Tibial artery (tissue), 4 donors: ENCODE results near the gene C1orf198.

ENCODE experiments used
- DNase-seq, 2 donors: peaks; one replicate each; pipeline ENCODE4 v3.0.0-alpha.2; 2019
- H3K27ac ChIP-seq, 2 donors: fragments of 200-600 bp; sonication (generic) in 1 of 2; 1 replicate in 1 of 2; 2 replicates in 1 of 2; pipeline ENCODE4 v1.5.1; 2018 to 2019; ENCODE audit warnings: mild to moderate bottlenecking in 1 of 2
- H3K27me3 ChIP-seq, 2 donors: fragments of 200-600 bp; sonication (generic) in 1 of 2; one replicate each; pipeline versions ENCODE4 v1.5.1 to v1.6.0; 2016 to 2019
- H3K36me3 ChIP-seq, 3 donors: fragments of 200-600 bp; sonication (generic) in 2 of 3; one replicate each; pipeline ENCODE4 v1.5.1; 2016 to 2019; ENCODE audit warnings: mild to moderate bottlenecking in 2 of 3
- H3K4me1 ChIP-seq, 4 donors: fragments of 200-600 bp; sonication (generic) in 2 of 4; 1 replicate in 3 of 4; 2 replicates in 1 of 4; pipeline ENCODE4 v1.5.1; 2016 to 2019
- H3K4me3 ChIP-seq, 2 donors: fragments of 200-600 bp; sonication (generic) in 1 of 2; 1 replicate in 1 of 2; 2 replicates in 1 of 2; pipeline ENCODE4 v1.5.1; 2018 to 2019; ENCODE audit warnings: mild to moderate bottlenecking in 2 of 2
- H3K9me3 ChIP-seq, 3 donors: fragments of 200-600 bp; sonication (generic) in 1 of 3; one replicate each; pipeline ENCODE4 v1.5.1; 2016 to 2019
- intact Hi-C: fragments of 100-400 bp; cut with DNase I; formaldehyde crosslinking; loops from one replicate; pipeline ENCODE4 v1.15.0; 2023; ENCODE audit warnings: low total_unique reads
- TF ChIP-seq, protein P1 (sequence below), 2 experiments: fragments of 200-600 bp in 1 of 2; fragments of 450-650 bp in 1 of 2; IDR thresholded peaks; one replicate each; pipeline ENCODE4 v1.5.1; 2017 to 2019; ENCODE audit warnings: antibody characterized with exemption in 2 of 2, mild to moderate bottlenecking in 1 of 2, moderate library complexity in 1 of 2

C1orf198 gene

DNA sequence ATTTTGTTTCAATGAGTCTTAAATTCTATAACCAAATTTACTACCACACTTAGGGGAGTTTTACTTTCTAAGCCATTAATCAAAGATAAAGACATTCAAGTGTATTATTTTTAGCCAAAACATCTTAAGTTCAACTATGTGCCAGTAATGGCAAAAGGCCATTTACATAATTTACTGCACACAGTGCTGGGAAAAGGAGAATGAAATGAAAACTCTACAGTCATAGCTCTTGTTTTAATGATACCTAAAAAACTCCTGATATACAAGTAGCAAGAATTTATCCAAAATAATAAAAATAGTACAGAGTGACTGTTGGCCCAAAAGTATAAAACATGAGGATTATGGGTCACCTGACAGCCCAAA is 42.4 kb upstream of the C1orf198 start:
- TF ChIP-seq, protein P1, sequence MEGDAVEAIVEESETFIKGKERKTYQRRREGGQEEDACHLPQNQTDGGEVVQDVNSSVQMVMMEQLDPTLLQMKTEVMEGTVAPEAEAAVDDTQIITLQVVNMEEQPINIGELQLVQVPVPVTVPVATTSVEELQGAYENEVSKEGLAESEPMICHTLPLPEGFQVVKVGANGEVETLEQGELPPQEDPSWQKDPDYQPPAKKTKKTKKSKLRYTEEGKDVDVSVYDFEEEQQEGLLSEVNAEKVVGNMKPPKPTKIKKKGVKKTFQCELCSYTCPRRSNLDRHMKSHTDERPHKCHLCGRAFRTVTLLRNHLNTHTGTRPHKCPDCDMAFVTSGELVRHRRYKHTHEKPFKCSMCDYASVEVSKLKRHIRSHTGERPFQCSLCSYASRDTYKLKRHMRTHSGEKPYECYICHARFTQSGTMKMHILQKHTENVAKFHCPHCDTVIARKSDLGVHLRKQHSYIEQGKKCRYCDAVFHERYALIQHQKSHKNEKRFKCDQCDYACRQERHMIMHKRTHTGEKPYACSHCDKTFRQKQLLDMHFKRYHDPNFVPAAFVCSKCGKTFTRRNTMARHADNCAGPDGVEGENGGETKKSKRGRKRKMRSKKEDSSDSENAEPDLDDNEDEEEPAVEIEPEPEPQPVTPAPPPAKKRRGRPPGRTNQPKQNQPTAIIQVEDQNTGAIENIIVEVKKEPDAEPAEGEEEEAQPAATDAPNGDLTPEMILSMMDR (IDR thresholded peaks at IDR 0.05), result no peak
- Histone ChIP-seq H3K36me3 (peaks cover 0 to 17% (median 7%) of the 10 kb centered on the region in 3 donors), H3K9me3 (no peaks in the 10 kb centered on the region), H3K27me3 (no peaks in the 10 kb centered on the region), H3K4me3 (no peak overlapping the region), H3K4me1 (peaks cover 0 to 39% (median 27%) of the 10 kb centered on the region in 4 donors), H3K27ac (peak overlapping the region; percentile 54 to 59)
- DNase-seq, result no peak
- intact Hi-C loops, result loop anchor here (5.0 kb wide), 1 partner anchor 33 kb away; no protein-coding TSS in a partner anchor

DNA sequence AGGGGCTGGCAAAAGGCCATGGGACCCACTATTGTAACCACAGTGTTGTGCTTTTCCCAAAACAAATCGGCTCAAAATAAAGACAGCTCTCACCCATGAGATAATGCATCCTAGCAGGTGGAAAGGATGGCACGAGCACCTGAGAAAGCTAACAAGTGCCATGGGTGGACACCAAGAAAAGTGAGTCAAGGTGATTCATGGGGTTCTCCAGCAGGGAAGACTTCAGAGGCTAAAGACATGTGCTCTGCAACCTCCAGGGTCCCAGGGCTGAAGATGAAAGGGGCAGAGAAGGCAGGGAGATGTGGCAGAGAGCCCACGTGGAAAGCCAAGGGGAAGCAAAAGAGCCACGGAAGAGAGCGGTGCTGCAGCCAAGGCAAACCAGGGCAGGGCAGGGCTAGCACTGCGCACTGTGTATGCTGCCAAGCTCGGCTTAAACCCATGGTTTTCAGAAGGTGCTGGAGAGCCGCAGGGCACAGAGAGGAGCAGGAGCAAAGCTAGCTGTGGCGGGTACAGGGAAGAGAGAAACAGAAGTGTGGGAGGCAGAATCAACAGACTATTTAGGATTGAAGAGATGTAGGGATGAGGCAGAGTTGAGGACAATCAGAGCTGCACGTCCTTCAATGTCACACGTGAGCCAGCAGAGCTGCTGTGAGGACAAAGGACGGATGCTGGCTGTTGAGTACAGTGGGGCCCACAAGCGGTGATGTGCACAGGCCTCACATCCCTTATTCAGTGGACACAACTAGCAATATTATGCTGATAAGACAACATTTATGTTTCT is 41.8 kb upstream of the C1orf198 start:
- no peaks in the 10 kb centered on the region for H3K9me3 ChIP-seq
- DNase-seq, result peak in 1 of 2 donors; percentile 87
- no peaks in the 10 kb centered on the region for H3K27me3 ChIP-seq
- H3K36me3 ChIP-seq, result peaks cover 0 to 17% (median 7%) of the 10 kb centered on the region in 3 donors
- no peak overlapping the region for H3K4me3 ChIP-seq
- peak overlapping the region; percentile 54 to 59 for H3K27ac ChIP-seq
- H3K4me1 ChIP-seq, result peaks cover 0 to 44% (median 27%) of the 10 kb centered on the region in 4 donors
- TF ChIP-seq, protein P1 (IDR thresholded peaks at IDR 0.05), result no peak
- intact Hi-C loops, result loop anchor here (5.0 kb wide), 1 partner anchor 33 kb away; no protein-coding TSS in a partner anchor

DNA sequence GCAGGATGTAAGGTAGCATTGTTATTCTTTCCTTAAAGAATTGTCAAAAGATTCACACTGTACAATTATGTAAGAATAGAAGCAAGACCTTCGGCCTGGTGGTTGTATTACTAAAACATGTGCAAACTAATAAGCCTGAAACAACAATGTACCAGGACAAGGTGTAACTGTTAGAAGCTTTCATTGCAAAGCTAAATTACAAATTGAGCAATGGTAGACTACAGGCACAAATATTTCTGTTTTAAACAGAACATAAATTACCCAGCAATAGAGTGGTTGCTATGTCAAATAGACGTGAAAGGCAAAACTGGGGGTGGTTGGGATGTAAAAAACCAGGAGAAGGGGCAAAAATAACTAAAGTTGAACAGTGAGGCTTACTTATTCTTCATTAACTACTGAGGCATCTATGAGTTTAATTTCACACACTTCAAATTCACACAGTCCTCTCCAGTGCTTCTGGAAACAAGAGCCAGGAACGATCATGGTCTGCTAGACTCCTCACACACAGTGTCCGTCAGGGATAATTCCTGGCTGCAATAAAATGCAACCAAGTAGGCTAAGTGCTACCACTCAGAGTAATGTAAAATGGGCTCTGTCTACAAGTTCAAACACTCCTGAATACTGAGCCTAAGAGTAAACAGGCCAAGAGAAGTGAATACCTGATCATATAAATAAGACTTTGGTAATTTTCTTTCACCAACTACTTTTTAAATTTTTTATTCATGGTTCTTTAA is 39.3 kb upstream of the C1orf198 start:
- no peak for DNase-seq
- Histone ChIP-seq H3K4me1 (peaks cover 0 to 35% (median 18%) of the 10 kb centered on the region in 4 donors), H3K27me3 (no peaks in the 10 kb centered on the region), H3K36me3 (peaks cover 0 to 17% (median 7%) of the 10 kb centered on the region in 3 donors), H3K27ac (no peak overlapping the region), H3K9me3 (no peaks in the 10 kb centered on the region), H3K4me3 (no peak overlapping the region)
- intact Hi-C loops, result no loop called here
- TF ChIP-seq, protein P1 (IDR thresholded peaks at IDR 0.05), result no peak

DNA sequence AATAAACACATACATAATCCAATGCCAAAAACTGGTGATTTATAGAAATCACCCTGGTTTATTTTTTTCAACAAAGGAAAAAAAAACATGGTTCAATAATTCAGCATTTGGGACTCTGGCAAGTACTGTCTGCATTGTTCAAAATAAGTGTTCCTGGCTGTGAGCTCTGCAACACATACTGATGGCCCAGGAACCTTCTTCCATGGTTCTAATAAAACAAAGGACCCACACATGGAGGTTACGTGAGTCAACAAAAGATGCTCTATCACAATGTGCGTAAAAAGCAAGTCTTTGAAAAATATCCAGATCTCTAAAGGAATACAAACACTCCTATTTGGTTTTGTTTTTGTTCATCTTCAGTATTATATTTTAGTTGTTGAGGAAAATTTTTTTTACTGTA is 37.9 kb upstream of the C1orf198 start:
- Histone ChIP-seq H3K27ac (no peak overlapping the region), H3K9me3 (no peaks in the 10 kb centered on the region), H3K4me3 (no peak overlapping the region), H3K4me1 (peaks cover 0 to 38% (median 20%) of the 10 kb centered on the region in 4 donors), H3K27me3 (no peaks in the 10 kb centered on the region), H3K36me3 (peaks cover 0 to 17% (median 7%) of the 10 kb centered on the region in 3 donors)
- intact Hi-C loops, result no loop called here
- DNase-seq, result no peak
- TF ChIP-seq, protein P1 (IDR thresholded peaks at IDR 0.05), result no peak

DNA sequence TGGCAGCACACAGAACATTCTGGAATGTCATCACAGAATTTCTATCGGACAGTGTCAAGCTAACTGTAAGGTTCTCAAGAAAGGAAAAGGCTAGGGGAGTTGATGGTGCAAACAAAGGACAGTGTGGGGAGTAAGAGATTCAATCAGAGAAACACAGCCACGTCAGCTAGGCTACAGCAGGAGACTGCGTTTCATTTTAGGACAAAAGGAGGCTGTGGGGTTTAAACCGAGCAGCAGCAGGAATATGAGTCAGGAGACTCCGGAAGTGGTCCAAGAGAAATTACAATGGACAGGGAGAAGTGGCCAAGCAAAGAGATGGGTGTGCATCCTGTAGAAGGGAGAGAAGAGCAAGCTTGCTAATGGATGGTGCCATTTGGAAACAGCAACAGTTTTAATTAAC is 37.4 kb upstream of the C1orf198 start:
- intact Hi-C loops, result no loop called here
- Histone ChIP-seq H3K27ac (no peak overlapping the region), H3K4me3 (no peak overlapping the region), H3K36me3 (peaks cover 0 to 17% (median 7%) of the 10 kb centered on the region in 3 donors), H3K4me1 (peaks cover 0 to 38% (median 15%) of the 10 kb centered on the region in 4 donors), H3K9me3 (no peaks in the 10 kb centered on the region), H3K27me3 (no peaks in the 10 kb centered on the region)
- DNase-seq, result no peak
- TF ChIP-seq, protein P1 (IDR thresholded peaks at IDR 0.05), result no peak
